HG03064 (cell line): ENCODE data around the gene ODF2.
A peak's percentile ranks its signal among the peaks of the same experiment; 100 is the strongest.
"Not testable (repeated sequence)": the region's sequence is repeated elsewhere in the genome, so short reads cannot be mapped to it uniquely, and the experiment has no call there.

ENCODE experiments used
- ATAC-seq: cut with Tn5 transposase; IDR thresholded peaks from one replicate; pipeline ENCODE4 v1.9.1; 2021; ENCODE audit warnings: low read depth; ENCODE audit not compliant: unreplicated experiment

ODF2 gene

GRCh38 chr9:128422783-128423150 lies 33.0 kb upstream of the ODF2 start:
- no peak for ATAC-seq

- ATAC-seq: not testable (repeated sequence)
Observed at GRCh38 chr9:128423356-128423755, 32.5 kb upstream of the ODF2 start.

- no peak for ATAC-seq
Observed at GRCh38 chr9:128424268-128424780, 31.5 kb upstream of the ODF2 start.

- no peak for ATAC-seq
Observed at GRCh38 chr9:128428644-128429512, 26.9 kb upstream of the ODF2 start.

- ATAC-seq: no peak
Observed at GRCh38 chr9:128429513-128430086, 26.2 kb upstream of the ODF2 start.

- no peak for ATAC-seq
Observed at GRCh38 chr9:128431207-128431606, 24.6 kb upstream of the ODF2 start.

- no peak for ATAC-seq
Observed at GRCh38 chr9:128434340-128434739, 21.5 kb upstream of the ODF2 start.

- no peak for ATAC-seq
Observed at GRCh38 chr9:128435611-128436010, 20.2 kb upstream of the ODF2 start.

- ATAC-seq: no peak
Observed at GRCh38 chr9:128438343-128439109, 17.3 kb upstream of the ODF2 start.

- no peak for ATAC-seq
Observed at GRCh38 chr9:128439273-128439672, 16.5 kb upstream of the ODF2 start.

- no peak for ATAC-seq
Observed at GRCh38 chr9:128442150-128442549, 13.7 kb upstream of the ODF2 start.

- not testable (repeated sequence) for ATAC-seq
Observed at GRCh38 chr9:128446505-128446904, 9.3 kb upstream of the ODF2 start.

- no peak for ATAC-seq
Observed at GRCh38 chr9:128448746-128449145, 7.1 kb upstream of the ODF2 start.

- ATAC-seq: no peak
Observed at GRCh38 chr9:128454991-128455390, 815 bp upstream of the ODF2 start.

GRCh38 chr9:128456613-128457061 lies 831 bp downstream of the ODF2 start:
- peak; percentile 55 for ATAC-seq

GRCh38 chr9:128457207-128457606 lies 1.4 kb downstream of the ODF2 start:
- no peak for ATAC-seq

GRCh38 chr9:128459011-128459410 lies 3.2 kb downstream of the ODF2 start:
- ATAC-seq: no peak

- ATAC-seq: no peak
Observed at GRCh38 chr9:128469070-128469469, 13.3 kb downstream of the ODF2 start.

GRCh38 chr9:128470560-128470959 lies 14.8 kb downstream of the ODF2 start:
- ATAC-seq: no peak

- no peak for ATAC-seq
Observed at GRCh38 chr9:128473104-128473503, 17.3 kb downstream of the ODF2 start.

GRCh38 chr9:128475867-128476266 lies 20.1 kb downstream of the ODF2 start:
- ATAC-seq: no peak
